DND-41 (cell line): Measurements from ENCODE around the gene CPA4.
"Not testable (repeated sequence)": the region's sequence is repeated elsewhere in the genome, so short reads cannot be mapped to it uniquely, and the experiment has no call there.

ENCODE experiments used
- ATAC-seq: fragments of 200-7000 bp; cut with Tn5 transposase; 3 replicates; pipeline ENCODE4 v1.9.1; 2021; ENCODE audit warnings: low read depth; ENCODE audit not compliant: insufficient read depth
- DNase-seq: peaks from one replicate; pipeline ENCODE4 v3.0.0-alpha.2; 2020
- H2AFZ ChIP-seq: 2 replicates; pipeline ENCODE4 v1.6.0; 2012; ENCODE audit warnings: low read depth, low read length
- H3K27ac ChIP-seq: 2 replicates; pipeline ENCODE4 v1.5.1; 2012; ENCODE audit warnings: low read length, inconsistent platforms
- H3K27me3 ChIP-seq: fragments of 200-600 bp; sonication (generic); 2 replicates; pipeline ENCODE4 v1.6.0; 2012; ENCODE audit warnings: low read length, mild to moderate bottlenecking, inconsistent platforms; ENCODE audit not compliant: insufficient read depth, poor library complexity
- H3K36me3 ChIP-seq: 2 replicates; pipeline ENCODE4 v1.5.1; 2012; ENCODE audit warnings: low read length, inconsistent platforms; ENCODE audit not compliant: insufficient read depth
- H3K4me1 ChIP-seq: 2 replicates; pipeline ENCODE4 v1.5.1; 2012; ENCODE audit warnings: mild to moderate bottlenecking, low read length; ENCODE audit not compliant: insufficient read depth
- H3K4me2 ChIP-seq: 2 replicates; pipeline ENCODE4 v1.6.0; 2012; ENCODE audit warnings: mild to moderate bottlenecking, moderate library complexity, low read length, inconsistent platforms; ENCODE audit not compliant: insufficient read depth
- H3K4me3 ChIP-seq, 2 experiments: fragments of 200-600 bp in 1 of 2; shearing (Covaris generic) in 1 of 2; 2 replicates each; pipeline ENCODE4 v1.5.1; 2012 to 2016; ENCODE audit warnings: inconsistent platforms in 2 of 2, low read length in 2 of 2, mild to moderate bottlenecking in 2 of 2, low read depth in 1 of 2, moderate library complexity in 1 of 2
- H3K79me2 ChIP-seq: 2 replicates; pipeline ENCODE4 v1.6.0; 2012; ENCODE audit warnings: low read length, inconsistent platforms; ENCODE audit not compliant: insufficient read depth
- H3K9ac ChIP-seq: 2 replicates; pipeline ENCODE4 v1.6.0; 2012; ENCODE audit warnings: low read depth, mild to moderate bottlenecking, inconsistent platforms, low read length, moderate library complexity
- H3K9me3 ChIP-seq: 2 replicates; pipeline ENCODE4 v1.5.1; 2012; ENCODE audit warnings: low read length, moderate library complexity, mild to moderate bottlenecking, inconsistent platforms; ENCODE audit not compliant: insufficient read depth, severe bottlenecking
- H4K20me1 ChIP-seq: 2 replicates; pipeline ENCODE4 v1.6.0; 2012; ENCODE audit warnings: low read length; ENCODE audit not compliant: insufficient read depth
- EZH2 ChIP-seq: IDR thresholded peaks from 3 replicates; pipeline ENCODE4 v1.6.1; 2012; ENCODE audit warnings: borderline replicate concordance, low read depth, mild to moderate bottlenecking, moderate library complexity, low read length, inconsistent platforms; ENCODE audit not compliant: severe bottlenecking
- TF ChIP-seq, protein P1 (sequence below): IDR thresholded peaks from 2 replicates; pipeline ENCODE4 v1.5.1; 2012; ENCODE audit warnings: borderline replicate concordance, low read length, moderate library complexity, mild to moderate bottlenecking; ENCODE audit not compliant: poor library complexity, severe bottlenecking; ENCODE audit errors: extremely low read depth

The CPA4 gene

DNA sequence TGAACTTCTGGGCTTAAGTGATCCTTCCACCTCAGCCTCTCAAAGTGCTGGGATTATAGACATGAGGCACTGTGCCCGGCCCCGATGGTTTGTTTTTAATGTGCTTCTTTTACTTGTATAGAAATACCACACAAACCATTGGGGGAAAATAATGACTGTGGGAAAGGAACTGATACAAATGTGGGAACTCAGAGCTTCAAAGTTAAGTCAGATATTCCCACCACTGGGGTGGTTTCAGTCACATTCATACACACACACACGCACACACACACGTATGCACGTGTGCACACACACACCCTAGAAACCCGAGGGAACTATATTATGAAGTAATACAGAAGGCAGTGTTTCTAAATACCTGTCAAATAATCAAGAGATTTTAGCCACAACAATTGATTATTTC lies 17.0 kb downstream of the CPA4 start:
- TF ChIP-seq, protein P1, sequence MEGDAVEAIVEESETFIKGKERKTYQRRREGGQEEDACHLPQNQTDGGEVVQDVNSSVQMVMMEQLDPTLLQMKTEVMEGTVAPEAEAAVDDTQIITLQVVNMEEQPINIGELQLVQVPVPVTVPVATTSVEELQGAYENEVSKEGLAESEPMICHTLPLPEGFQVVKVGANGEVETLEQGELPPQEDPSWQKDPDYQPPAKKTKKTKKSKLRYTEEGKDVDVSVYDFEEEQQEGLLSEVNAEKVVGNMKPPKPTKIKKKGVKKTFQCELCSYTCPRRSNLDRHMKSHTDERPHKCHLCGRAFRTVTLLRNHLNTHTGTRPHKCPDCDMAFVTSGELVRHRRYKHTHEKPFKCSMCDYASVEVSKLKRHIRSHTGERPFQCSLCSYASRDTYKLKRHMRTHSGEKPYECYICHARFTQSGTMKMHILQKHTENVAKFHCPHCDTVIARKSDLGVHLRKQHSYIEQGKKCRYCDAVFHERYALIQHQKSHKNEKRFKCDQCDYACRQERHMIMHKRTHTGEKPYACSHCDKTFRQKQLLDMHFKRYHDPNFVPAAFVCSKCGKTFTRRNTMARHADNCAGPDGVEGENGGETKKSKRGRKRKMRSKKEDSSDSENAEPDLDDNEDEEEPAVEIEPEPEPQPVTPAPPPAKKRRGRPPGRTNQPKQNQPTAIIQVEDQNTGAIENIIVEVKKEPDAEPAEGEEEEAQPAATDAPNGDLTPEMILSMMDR = no peak
- TF ChIP-seq EZH2 = no peak
- Histone ChIP-seq H3K4me3 (no peak overlapping the region), H3K4me1 (no peaks in the 10 kb centered on the region), H3K9me3 (no peaks in the 10 kb centered on the region), H3K36me3 (no peaks in the 10 kb centered on the region), H3K79me2 (no peaks in the 10 kb centered on the region), H3K27me3 (no peaks in the 10 kb centered on the region), H3K4me2 (no peak overlapping the region), H3K9ac (no peak overlapping the region), H2AFZ (no peak overlapping the region), H3K27ac (no peak overlapping the region), H4K20me1 (no peaks in the 10 kb centered on the region)
- no peak for ATAC-seq
- no peak for DNase-seq

DNA sequence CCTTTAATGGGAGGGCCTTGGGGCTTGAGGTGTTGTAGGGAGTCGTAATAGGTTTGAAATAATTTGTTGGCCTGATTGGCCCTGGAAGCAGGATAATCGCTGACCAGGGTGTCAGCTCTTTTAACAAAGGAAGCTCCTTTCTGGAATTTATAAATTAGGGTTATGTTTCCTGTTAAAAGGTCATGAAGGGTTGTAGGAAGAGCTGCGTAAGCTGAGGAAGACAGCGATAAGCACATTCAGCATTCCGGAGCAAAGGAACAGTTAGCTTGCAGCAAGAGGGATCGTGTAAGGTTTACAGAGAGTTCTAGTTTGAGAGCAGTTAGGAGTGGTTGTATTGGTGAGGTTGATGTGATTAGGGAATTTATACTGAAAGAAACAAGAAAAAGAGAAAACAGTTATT lies 21.3 kb downstream of the CPA4 start:
- no peak for DNase-seq
- Histone ChIP-seq H3K27ac (no peak overlapping the region), H3K4me1 (no peaks in the 10 kb centered on the region), H3K9me3 (no peaks in the 10 kb centered on the region), H3K79me2 (no peaks in the 10 kb centered on the region), H3K4me3 (no peak overlapping the region), H3K27me3 (no peaks in the 10 kb centered on the region), H3K36me3 (no peaks in the 10 kb centered on the region), H4K20me1 (no peaks in the 10 kb centered on the region), H2AFZ (no peak overlapping the region), H3K4me2 (no peak overlapping the region), H3K9ac (no peak overlapping the region)
- ATAC-seq = no peak
- TF ChIP-seq, protein P1 = no peak
- TF ChIP-seq EZH2 = no peak

DNA sequence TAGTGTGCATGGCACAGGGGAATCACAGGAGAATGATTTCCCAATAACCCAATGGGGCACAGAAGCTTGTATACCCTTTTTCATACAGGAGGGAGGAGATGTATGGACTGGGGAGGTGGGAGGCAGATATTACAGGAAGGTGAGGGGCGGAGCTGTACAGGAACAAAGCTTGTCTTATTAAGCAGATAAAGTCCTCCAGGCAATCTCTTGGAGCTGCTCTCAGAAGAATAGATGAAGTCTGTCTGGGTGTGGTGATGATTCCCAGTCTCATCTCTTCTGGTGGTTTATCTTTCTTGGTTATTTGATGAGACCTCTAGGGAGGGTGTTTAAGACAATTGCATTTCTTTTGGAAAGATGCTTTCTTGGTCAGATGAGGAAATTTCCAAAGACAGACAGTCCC lies 26.6 kb downstream of the CPA4 start:
- no peaks in the 10 kb centered on the region for H3K36me3 ChIP-seq
- DNase-seq = no peak
- H3K27me3 ChIP-seq = no peaks in the 10 kb centered on the region

DNA sequence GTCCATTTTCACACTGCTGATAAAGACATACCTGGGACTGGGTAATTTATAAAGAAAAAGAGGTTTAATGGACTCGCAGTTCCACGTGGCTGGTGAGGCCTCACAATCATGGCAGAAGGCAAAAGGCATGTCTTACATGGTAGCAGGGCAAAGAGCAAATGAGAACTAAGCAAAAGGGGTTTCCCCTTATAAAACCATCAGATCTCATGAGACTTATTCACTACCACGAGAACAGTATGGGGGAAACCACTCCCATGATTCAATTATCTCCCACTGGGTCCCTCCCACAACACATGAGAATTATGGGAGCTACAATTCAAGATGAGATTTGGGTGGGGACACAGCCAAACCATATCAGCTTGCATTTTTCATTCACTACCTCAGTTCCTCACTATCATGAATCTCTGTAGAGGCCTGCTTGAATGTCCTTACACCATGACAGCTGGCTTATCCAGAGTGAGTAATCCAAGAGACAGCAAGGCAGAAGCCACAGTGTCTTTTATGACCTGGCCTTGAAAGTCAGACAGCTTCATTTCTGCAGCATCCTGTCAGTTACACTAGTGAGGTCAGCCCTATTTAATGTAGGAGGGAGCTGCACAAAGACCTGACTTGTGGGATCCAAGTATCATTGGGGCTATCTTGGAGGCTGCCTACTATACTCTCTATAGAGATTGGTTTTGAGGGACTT lies 28.7 kb downstream of the CPA4 start:
- not testable (repeated sequence) for H2AFZ ChIP-seq, H3K4me2 ChIP-seq, H3K27me3 ChIP-seq, H3K9ac ChIP-seq, H3K36me3 ChIP-seq, H3K9me3 ChIP-seq, ATAC-seq, H3K27ac ChIP-seq, H3K4me3 ChIP-seq, DNase-seq, H3K79me2 ChIP-seq, H4K20me1 ChIP-seq, H3K4me1 ChIP-seq

More for the DNA sequence above, 26.6 kb downstream of the CPA4 start:
- no peak for ATAC-seq
- Histone ChIP-seq H3K27ac (no peak overlapping the region), H3K9me3 (no peaks in the 10 kb centered on the region), H3K9ac (no peak overlapping the region), H2AFZ (no peak overlapping the region), H3K4me2 (no peak overlapping the region), H3K79me2 (no peaks in the 10 kb centered on the region), H3K4me1 (no peaks in the 10 kb centered on the region), H4K20me1 (no peaks in the 10 kb centered on the region), H3K4me3 (no peak overlapping the region)
- TF ChIP-seq EZH2 = no peak
- TF ChIP-seq, protein P1 = no peak
